Epithelial cell of proximal tubule (primary cell): ENCODE measurements around the gene FOXA3. TPM values are rescaled to one million over a fixed set of nuclear protein-coding genes. Genes with fewer than 3 reads are reported as not detected.

Experiments used
- DNase-seq: peaks from one replicate; pipeline ENCODE4 v3.0.0-alpha.2; 2011; ENCODE audit warnings: low read depth
- H3K4me3 ChIP-seq: 2 replicates; pipeline ENCODE4 v1.5.1; 2011; ENCODE audit warnings: low read depth, mild to moderate bottlenecking, low read length
- total RNA-seq: library from RNA; depleted of rRNA; stranded (reverse); fragments of >200 nt; gene quantifications from 2 replicates; pipeline ENCODE4 v1.2.3, GENCODE V29; 2015
- TF ChIP-seq, protein P1 (sequence below): conservative IDR thresholded peaks from 2 replicates; pipeline ENCODE4 v1.5.1; 2012; ENCODE audit warnings: low read depth, mild to moderate bottlenecking, low read length

The FOXA3 gene
- total RNA-seq, 1 donor from 2014 or later: 2.8 TPM

DNA sequence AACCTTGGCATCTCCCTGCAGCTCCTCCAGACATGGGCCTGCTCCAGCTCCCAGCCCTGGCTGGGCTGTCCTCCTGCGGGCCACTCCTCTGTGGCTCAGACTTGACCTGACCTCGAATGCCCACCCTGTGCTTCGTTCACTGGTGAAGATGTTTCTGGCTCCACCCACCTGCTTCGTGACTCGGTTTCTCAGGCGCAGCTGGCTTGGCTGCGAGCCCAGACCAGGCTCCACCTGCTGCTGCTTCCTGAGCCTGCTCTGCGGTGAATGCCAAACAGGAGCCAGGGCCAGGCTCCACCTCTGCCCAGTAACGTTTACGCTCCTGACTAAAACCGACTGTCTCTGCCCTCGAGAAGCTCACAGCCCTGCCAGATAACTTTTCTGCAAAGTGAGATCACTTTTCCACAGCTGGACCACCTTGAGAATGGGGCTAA lies 40.1 kb upstream of the FOXA3 start:
- DNase-seq: no peak
- TF ChIP-seq, protein P1, sequence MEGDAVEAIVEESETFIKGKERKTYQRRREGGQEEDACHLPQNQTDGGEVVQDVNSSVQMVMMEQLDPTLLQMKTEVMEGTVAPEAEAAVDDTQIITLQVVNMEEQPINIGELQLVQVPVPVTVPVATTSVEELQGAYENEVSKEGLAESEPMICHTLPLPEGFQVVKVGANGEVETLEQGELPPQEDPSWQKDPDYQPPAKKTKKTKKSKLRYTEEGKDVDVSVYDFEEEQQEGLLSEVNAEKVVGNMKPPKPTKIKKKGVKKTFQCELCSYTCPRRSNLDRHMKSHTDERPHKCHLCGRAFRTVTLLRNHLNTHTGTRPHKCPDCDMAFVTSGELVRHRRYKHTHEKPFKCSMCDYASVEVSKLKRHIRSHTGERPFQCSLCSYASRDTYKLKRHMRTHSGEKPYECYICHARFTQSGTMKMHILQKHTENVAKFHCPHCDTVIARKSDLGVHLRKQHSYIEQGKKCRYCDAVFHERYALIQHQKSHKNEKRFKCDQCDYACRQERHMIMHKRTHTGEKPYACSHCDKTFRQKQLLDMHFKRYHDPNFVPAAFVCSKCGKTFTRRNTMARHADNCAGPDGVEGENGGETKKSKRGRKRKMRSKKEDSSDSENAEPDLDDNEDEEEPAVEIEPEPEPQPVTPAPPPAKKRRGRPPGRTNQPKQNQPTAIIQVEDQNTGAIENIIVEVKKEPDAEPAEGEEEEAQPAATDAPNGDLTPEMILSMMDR: no peak

DNA sequence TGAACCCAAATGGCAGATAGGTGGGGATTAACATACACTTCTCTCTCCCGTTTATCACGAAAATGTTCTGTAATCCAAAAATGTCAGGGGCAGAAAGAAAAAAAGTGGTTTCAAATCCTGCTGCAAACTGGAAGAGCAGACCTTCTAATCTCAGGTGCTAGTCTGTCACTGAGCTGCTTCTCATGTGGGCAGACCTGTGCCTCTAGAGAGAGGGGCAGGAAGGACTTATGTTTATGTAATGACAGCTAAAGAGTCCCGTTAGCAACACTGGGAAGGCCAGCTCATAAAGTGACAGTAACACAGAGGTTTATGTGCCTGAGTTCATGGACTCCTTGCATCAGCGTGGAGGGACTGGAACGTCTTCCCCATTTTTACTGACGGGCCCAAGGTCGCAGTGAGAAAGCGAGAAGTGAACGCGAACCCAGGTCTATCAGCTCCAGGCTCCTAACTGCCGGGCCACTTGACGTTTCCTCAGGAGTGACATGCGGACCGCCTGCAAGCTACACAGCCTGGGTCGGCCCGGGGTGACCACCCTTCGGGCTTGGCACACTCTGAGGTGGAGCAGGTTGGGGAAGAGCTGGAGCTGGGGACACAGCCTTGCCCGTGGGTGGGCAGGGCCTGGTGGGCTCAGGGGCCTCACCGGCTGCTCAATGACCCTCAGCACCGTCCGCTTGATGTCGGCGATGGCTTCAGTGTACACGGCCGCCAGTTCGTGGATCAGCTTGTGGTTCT lies 39.4 kb upstream of the FOXA3 start:
- H3K4me3 ChIP-seq: no peak overlapping the region
- DNase-seq: no peak
- TF ChIP-seq, protein P1: no peak

More for the DNA sequence above, 40.1 kb upstream of the FOXA3 start:
- no peak overlapping the region for H3K4me3 ChIP-seq

DNA sequence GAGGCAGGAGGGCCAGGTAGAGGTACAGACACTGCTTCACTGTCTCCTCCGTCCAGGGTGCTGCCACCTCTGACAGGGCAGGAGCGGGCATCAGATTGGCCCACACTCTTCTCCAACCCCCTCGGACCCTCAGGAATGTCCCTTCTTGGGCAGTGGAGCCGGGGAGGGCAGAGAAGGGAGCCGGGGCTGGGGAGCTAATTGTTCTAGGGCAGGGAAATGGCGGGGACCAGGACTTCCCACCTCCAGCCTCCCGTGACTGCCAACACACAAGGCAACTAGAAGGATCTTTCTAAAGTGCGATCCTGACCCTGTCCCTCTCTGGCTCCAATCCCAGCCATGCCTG lies 38.9 kb upstream of the FOXA3 start:
- DNase-seq: no peak
- TF ChIP-seq, protein P1: no peak
- H3K4me3 ChIP-seq: no peak overlapping the region

DNA sequence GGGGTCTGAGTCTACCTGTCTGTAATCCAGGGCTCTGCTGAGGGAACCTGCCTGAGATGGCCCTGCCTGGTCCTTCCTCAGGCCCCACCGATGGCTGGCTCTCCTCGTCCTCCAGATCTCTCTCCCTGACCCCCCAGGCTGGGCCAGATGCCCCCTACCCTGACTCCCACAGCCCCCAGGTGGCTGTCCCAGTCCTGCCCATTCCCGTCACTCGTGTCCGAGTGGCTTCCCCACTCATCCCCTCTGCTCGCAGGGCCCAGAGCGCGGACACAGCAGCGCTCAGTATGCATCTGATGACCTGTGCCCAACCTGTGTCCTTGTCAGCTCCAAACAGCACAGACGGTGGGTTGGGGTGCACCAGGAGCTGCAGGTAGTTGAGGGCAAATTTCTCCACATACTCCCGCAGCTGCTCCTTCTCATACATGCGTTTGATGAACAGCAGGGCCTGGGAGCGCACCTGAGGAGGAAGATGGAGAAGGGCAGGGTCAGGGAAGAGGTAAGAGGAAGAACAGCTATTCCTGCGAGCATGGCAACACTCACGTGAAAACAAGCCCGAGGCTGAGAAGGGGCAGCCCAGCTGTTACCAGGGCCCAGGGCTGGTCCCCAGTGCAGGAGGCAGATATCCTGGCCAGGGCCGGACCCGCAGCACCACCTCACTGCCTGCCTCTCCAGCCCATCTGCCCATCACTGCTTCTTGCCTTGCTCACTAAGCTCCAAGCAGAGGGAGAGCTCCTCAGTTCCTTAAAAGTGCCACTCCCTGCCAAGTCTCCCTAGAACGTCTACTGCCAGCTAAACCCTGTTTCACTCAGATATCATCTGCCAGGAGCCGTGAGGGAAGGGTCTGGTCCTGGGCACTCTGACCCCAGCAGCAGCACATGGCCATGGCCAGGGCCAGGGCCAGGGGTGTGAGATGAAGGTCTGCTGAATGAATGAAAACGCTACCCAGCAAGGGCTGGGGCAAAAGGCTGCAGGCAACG lies 37.9 kb upstream of the FOXA3 start:
- TF ChIP-seq, protein P1: no peak
- H3K4me3 ChIP-seq: no peak overlapping the region
- DNase-seq: no peak

DNA sequence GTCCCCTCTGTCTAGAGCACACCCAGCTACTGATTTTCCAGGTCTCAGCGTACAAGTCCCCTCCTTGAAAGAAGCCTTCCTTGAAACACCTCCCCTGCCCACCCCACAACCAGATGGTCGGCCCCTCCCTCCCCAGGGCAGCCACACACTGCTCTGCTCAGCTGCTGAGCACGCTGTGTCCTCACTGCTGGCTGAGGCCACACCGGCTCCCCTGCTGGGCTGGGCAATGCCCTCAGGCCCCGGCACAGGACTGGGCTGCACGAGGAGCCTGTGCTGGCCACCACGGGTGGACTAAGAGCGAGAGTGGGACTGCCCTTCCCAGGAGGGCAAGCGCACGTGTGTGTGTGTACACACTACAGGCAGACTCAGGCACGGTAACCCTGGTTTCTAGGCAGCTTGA lies 37.2 kb upstream of the FOXA3 start:
- no peak for DNase-seq
- TF ChIP-seq, protein P1: no peak
- H3K4me3 ChIP-seq: no peak overlapping the region

DNA sequence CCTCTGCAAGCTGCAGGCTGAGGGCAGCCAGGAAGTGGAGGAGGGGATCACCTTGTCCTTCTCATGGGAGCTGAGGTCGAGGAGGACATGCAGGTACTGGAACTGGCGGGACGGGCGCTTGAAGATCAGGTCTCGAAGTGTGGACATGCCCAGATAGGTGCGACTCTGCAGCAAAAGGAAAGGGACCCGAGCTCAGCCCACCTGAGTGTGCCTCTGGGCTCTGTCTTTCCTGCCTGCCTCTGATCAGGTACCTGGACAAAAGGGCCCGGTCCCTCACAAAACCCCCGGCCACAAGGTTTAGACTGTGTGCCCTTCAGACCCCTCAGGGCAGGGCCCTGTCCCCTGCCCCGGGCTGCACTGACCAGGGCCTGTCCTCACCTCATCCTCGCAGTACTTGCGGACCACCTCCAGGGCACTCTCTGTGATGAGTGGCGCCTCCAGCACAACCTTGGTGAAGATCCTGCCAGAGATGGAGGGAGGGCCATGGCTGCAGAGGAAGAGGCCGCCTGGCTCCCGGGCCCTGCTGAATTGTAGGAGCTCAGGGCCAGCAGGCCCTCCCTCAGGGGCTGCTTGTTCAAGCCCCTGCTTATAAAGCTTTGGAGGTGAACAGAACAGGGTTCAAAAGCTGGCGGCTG lies 36.5 kb upstream of the FOXA3 start:
- DNase-seq: no peak
- TF ChIP-seq, protein P1: no peak
- no peak overlapping the region for H3K4me3 ChIP-seq
